K562 (cell line): ENCODE measurements around the gene PADI1. TPM values are rescaled to one million over a fixed set of nuclear protein-coding genes. Genes with fewer than 3 reads are reported as not detected.

Experiments
- ATAC-seq: fragments of 200-7000 bp; cut with Tn5 transposase; 3 replicates; pipeline ENCODE4 v1.9.1; 2020; ENCODE audit warnings: moderate library complexity
- BruUV-seq: library from RNA; stranded (reverse); fragments of 400-500 nt; replicated peaks from 2 replicates; lab custom pipeline; 2021; lab: Mats Ljungman, UMichigan
- CTCF ChIA-PET: fragments of 300-600 bp; formaldehyde crosslinking; extraction: SDS; loops from one replicate; lab custom pipeline; 2021; ENCODE audit warnings: low intra/inter-chr PET ratio; lab: Yijun Ruan, JAX
- POLR2A ChIA-PET: fragments of 300-600, 350-650 bp; sonication (Branson Sonifier 250); formaldehyde crosslinking; extraction: SDS; loops from one replicate; lab custom pipeline; 2021; ENCODE audit warnings: antibody characterized with exemption, inconsistent platforms; lab: Yijun Ruan, JAX
- DNase-seq, 4 experiments: peaks; one replicate each; pipeline versions ENCODE4 v3.0.0 to v3.0.0-alpha.2; 2011 to 2018; ENCODE audit warnings: low spot score in 3 of 4, mixed read lengths in 3 of 4; ENCODE audit errors: extremely low read depth in 1 of 4
- FAIRE-seq: peaks from 2 replicates; lab custom pipeline; 2011; peaks lifted over from hg19 to GRCh38; lab: Jason Lieb, UNC
- H2AFZ ChIP-seq: 2 replicates; pipeline ENCODE4 v1.6.0; 2011; ENCODE audit warnings: low read depth, low read length, control low read depth, inconsistent platforms
- H3K27ac ChIP-seq: fragments of 200-600 bp; 3 replicates; pipeline ENCODE4 v1.8.0; 2011; ENCODE audit warnings: low read depth, mild to moderate bottlenecking, control low read depth, inconsistent platforms, low read length, moderate library complexity, mixed read lengths; ENCODE audit errors: extremely low read depth
- H3K27me3 ChIP-seq, 2 experiments: fragments of 300-600 bp in 1 of 2; 2 replicates in 1 of 2; 3 replicates in 1 of 2; pipeline versions ENCODE4 v1.6.0 to v1.8.0; 2011; ENCODE audit warnings: inconsistent platforms in 2 of 2, low read length in 2 of 2, mild to moderate bottlenecking in 1 of 2, mixed read lengths in 1 of 2, moderate library complexity in 1 of 2; ENCODE audit not compliant: control insufficient read depth in 2 of 2, insufficient read depth in 2 of 2
- H3K36me3 ChIP-seq: fragments of 300-600 bp; 3 replicates; pipeline ENCODE4 v1.8.0; 2011; ENCODE audit warnings: mild to moderate bottlenecking, low read length, inconsistent platforms; ENCODE audit not compliant: control insufficient read depth, insufficient read depth
- H3K4me1 ChIP-seq, 2 experiments: fragments of 200-600 bp in 1 of 2; replicated peaks in 1 of 2; 2 replicates in 1 of 2; 3 replicates in 1 of 2; pipeline versions ENCODE4 v1.5.1 to v1.8.0; 2011; ENCODE audit warnings: inconsistent platforms in 2 of 2, low read length in 2 of 2, mild to moderate bottlenecking in 1 of 2, mixed read lengths in 1 of 2, moderate library complexity in 1 of 2; ENCODE audit not compliant: control insufficient read depth in 2 of 2, insufficient read depth in 2 of 2
- H3K4me2 ChIP-seq: 2 replicates; pipeline ENCODE4 v1.6.1; 2011; ENCODE audit warnings: low read length, control low read depth, inconsistent platforms, mixed read lengths; ENCODE audit not compliant: insufficient read depth
- H3K4me3 ChIP-seq: fragments of 200-600 bp; sonication (generic), shearing (Covaris generic); 2 replicates; pipeline ENCODE4 v1.5.1; 2016; ENCODE audit warnings: control low read depth, inconsistent platforms
- H3K79me2 ChIP-seq: fragments of 200-600 bp; 3 replicates; pipeline ENCODE4 v1.8.0; 2011; ENCODE audit warnings: low read length, inconsistent platforms; ENCODE audit not compliant: control insufficient read depth, insufficient read depth
- H3K9ac ChIP-seq, 2 experiments: 2 replicates each; pipeline versions ENCODE4 v1.6.0 to v1.6.1; 2011; ENCODE audit warnings: low read depth in 2 of 2, low read length in 2 of 2, control low read depth in 1 of 2, inconsistent platforms in 1 of 2, mild to moderate bottlenecking in 1 of 2, mixed read lengths in 1 of 2; ENCODE audit not compliant: insufficient read depth in 1 of 2
- H3K9me1 ChIP-seq: one replicate; pipeline ENCODE4 v1.6.0; 2011; ENCODE audit warnings: inconsistent platforms, mild to moderate bottlenecking, low read length, moderate library complexity; ENCODE audit not compliant: control insufficient read depth, insufficient read depth
- H3K9me3 ChIP-seq: replicated peaks from 2 replicates; pipeline ENCODE4 v1.5.1; 2011; ENCODE audit warnings: low read depth, low read length, inconsistent platforms; ENCODE audit not compliant: control insufficient read depth, insufficient read depth
- H4K20me1 ChIP-seq: replicated peaks from 2 replicates; pipeline ENCODE4 v1.6.1; 2011; ENCODE audit warnings: low read length, inconsistent platforms, mixed read lengths; ENCODE audit not compliant: control insufficient read depth, insufficient read depth
- ETV1 ChIP-seq: fragments of 450-650 bp; conservative IDR thresholded peaks from 2 replicates; pipeline ENCODE4 v1.6.1; 2016; ENCODE audit warnings: missing genetic modification characterization, control low read depth, low read depth, missing compliant biosample characterization
- GTF2E2 ChIP-seq: fragments of 200-800 bp; sonication (Bioruptor generic); IDR thresholded peaks from 2 replicates; pipeline ENCODE4 v1.6.1; 2016; ENCODE audit warnings: missing genetic modification characterization, missing compliant biosample characterization
- KDM1A ChIP-seq, 2 experiments: fragments of 450-650 bp; IDR thresholded peaks; 2 replicates each; pipeline ENCODE4 v1.6.1; 2016; ENCODE audit warnings: mild to moderate bottlenecking in 2 of 2
- WGBS: fragments of 100-300 bp; shearing (Covaris generic); methylation state at CpG from one replicate; pipeline ENCODE4 v1.1.6; 2016; ENCODE audit warnings: low coverage, mixed read lengths; ENCODE audit not compliant: insufficient coverage; ENCODE audit errors: missing lambda C conversion rate; 5-methylcytosine and 5-hydroxymethylcytosine counted together
- in situ Hi-C: fragments of 300-500 bp; cut with MboI; formaldehyde crosslinking; loops from 4 replicates; pipeline ENCODE4 v1.15.0; 2018; ENCODE audit warnings: inconsistent platforms, mixed read lengths
- intact Hi-C: fragments of 100-400 bp; cut with micrococcal nuclease; formaldehyde crosslinking; loops from 2 replicates; pipeline ENCODE4 v1.14.2; 2022
- polyA plus RNA-seq, 8 experiments: library from polyadenylated mRNA; depleted of rRNA in 4 of 8; stranded (reverse) in 5 of 8; unstranded in 3 of 8; fragments of >200 nt; fragmentation: Nextera tagmentation in 2 of 8; fragmentation: Illumina TruSeq in 1 of 8; extraction: Ambion mirVana in 2 of 8; extraction: Trizol in 1 of 8; gene quantifications; 2 replicates each; pipeline versions ENCODE4 v1.2.1 to v1.2.3, GENCODE V29; 2011 to 2014; ENCODE audit warnings: inconsistent platforms in 1 of 8, missing spikeins in 1 of 8
- total RNA-seq, 7 experiments: library from RNA; depleted of rRNA in 6 of 7; stranded (reverse); fragments of >200 nt in 6 of 7; fragmentation: Illumina TruSeq in 2 of 7; extraction: Trizol in 2 of 7; gene quantifications; 2 replicates each; pipeline versions ENCODE4 v1.2.1 to v1.2.3, GENCODE V29; 2011 to 2021; ENCODE audit warnings: low replicate concordance in 1 of 7
- TF ChIP-seq, protein P1 (sequence below): fragments of 450-650 bp; IDR thresholded peaks from 2 replicates; pipeline ENCODE4 v1.6.1; 2016; ENCODE audit warnings: mild to moderate bottlenecking, moderate library complexity
- TF ChIP-seq, protein P2 (sequence below): fragments of 450-650 bp; formaldehyde crosslinking; IDR thresholded peaks from 2 replicates; pipeline ENCODE4 v1.4.0; 2020; ENCODE audit warnings: mild to moderate bottlenecking, moderate library complexity

Gene PADI1
- total and polyA plus RNA-seq, 9 of the 15 experiments (the other 6 are each of a cell fraction or from before 2014, with no cell fraction given) = not detected

DNA sequence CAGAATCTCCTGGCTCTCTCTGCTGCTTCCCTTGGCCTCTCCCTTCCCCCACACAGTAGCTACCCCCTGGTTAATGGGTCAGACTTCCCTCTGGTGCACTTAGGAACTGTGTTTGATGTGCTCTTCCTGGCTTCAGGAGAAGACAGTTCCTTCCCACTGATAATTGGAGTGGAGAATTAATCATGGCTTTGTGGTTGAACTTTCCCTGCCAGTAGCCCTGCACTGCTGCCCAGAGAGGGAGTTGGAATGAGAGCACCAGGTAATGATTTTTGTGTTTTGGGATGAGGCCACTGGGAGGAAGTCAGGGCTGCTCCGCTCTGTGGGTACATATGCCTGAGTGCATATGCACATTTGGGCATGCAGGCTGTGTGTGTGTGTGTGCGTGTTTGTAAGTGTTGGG, 46.0 kb upstream of the PADI1 start:
- Histone ChIP-seq H2AFZ (no peak overlapping the region), H3K36me3 (no peaks in the 10 kb centered on the region), H3K9ac (no peak overlapping the region)
- WGBS = 3% methylated on average over 2 of the region's 2 CpGs
- BruUV-seq = no TSS peak
- intact Hi-C loops = no loop called here
- TF ChIP-seq, protein P1, sequence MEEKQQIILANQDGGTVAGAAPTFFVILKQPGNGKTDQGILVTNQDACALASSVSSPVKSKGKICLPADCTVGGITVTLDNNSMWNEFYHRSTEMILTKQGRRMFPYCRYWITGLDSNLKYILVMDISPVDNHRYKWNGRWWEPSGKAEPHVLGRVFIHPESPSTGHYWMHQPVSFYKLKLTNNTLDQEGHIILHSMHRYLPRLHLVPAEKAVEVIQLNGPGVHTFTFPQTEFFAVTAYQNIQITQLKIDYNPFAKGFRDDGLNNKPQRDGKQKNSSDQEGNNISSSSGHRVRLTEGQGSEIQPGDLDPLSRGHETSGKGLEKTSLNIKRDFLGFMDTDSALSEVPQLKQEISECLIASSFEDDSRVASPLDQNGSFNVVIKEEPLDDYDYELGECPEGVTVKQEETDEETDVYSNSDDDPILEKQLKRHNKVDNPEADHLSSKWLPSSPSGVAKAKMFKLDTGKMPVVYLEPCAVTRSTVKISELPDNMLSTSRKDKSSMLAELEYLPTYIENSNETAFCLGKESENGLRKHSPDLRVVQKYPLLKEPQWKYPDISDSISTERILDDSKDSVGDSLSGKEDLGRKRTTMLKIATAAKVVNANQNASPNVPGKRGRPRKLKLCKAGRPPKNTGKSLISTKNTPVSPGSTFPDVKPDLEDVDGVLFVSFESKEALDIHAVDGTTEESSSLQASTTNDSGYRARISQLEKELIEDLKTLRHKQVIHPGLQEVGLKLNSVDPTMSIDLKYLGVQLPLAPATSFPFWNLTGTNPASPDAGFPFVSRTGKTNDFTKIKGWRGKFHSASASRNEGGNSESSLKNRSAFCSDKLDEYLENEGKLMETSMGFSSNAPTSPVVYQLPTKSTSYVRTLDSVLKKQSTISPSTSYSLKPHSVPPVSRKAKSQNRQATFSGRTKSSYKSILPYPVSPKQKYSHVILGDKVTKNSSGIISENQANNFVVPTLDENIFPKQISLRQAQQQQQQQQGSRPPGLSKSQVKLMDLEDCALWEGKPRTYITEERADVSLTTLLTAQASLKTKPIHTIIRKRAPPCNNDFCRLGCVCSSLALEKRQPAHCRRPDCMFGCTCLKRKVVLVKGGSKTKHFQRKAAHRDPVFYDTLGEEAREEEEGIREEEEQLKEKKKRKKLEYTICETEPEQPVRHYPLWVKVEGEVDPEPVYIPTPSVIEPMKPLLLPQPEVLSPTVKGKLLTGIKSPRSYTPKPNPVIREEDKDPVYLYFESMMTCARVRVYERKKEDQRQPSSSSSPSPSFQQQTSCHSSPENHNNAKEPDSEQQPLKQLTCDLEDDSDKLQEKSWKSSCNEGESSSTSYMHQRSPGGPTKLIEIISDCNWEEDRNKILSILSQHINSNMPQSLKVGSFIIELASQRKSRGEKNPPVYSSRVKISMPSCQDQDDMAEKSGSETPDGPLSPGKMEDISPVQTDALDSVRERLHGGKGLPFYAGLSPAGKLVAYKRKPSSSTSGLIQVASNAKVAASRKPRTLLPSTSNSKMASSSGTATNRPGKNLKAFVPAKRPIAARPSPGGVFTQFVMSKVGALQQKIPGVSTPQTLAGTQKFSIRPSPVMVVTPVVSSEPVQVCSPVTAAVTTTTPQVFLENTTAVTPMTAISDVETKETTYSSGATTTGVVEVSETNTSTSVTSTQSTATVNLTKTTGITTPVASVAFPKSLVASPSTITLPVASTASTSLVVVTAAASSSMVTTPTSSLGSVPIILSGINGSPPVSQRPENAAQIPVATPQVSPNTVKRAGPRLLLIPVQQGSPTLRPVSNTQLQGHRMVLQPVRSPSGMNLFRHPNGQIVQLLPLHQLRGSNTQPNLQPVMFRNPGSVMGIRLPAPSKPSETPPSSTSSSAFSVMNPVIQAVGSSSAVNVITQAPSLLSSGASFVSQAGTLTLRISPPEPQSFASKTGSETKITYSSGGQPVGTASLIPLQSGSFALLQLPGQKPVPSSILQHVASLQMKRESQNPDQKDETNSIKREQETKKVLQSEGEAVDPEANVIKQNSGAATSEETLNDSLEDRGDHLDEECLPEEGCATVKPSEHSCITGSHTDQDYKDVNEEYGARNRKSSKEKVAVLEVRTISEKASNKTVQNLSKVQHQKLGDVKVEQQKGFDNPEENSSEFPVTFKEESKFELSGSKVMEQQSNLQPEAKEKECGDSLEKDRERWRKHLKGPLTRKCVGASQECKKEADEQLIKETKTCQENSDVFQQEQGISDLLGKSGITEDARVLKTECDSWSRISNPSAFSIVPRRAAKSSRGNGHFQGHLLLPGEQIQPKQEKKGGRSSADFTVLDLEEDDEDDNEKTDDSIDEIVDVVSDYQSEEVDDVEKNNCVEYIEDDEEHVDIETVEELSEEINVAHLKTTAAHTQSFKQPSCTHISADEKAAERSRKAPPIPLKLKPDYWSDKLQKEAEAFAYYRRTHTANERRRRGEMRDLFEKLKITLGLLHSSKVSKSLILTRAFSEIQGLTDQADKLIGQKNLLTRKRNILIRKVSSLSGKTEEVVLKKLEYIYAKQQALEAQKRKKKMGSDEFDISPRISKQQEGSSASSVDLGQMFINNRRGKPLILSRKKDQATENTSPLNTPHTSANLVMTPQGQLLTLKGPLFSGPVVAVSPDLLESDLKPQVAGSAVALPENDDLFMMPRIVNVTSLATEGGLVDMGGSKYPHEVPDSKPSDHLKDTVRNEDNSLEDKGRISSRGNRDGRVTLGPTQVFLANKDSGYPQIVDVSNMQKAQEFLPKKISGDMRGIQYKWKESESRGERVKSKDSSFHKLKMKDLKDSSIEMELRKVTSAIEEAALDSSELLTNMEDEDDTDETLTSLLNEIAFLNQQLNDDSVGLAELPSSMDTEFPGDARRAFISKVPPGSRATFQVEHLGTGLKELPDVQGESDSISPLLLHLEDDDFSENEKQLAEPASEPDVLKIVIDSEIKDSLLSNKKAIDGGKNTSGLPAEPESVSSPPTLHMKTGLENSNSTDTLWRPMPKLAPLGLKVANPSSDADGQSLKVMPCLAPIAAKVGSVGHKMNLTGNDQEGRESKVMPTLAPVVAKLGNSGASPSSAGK = no peak
- TF ChIP-seq, protein P2, sequence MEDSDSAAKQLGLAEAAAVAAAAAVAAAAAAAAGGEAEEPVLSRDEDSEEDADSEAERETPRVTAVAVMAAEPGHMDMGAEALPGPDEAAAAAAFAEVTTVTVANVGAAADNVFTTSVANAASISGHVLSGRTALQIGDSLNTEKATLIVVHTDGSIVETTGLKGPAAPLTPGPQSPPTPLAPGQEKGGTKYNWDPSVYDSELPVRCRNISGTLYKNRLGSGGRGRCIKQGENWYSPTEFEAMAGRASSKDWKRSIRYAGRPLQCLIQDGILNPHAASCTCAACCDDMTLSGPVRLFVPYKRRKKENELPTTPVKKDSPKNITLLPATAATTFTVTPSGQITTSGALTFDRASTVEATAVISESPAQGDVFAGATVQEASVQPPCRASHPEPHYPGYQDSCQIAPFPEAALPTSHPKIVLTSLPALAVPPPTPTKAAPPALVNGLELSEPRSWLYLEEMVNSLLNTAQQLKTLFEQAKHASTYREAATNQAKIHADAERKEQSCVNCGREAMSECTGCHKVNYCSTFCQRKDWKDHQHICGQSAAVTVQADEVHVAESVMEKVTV (CRISPR knock-in tag) = no peak
- TF ChIP-seq KDM1A (IDR thresholded peaks at IDR 0.05) (no peak), ETV1 (no peak), GTF2E2 (tag) (no peak)
- TF ChIP-seq, all 486 proteins: peak for 0
- ATAC-seq (no peak), FAIRE-seq (no peak), DNase-seq (no peak)
- no peaks in the 10 kb centered on the region for H3K9me1 ChIP-seq
- no peak overlapping the region for H3K27ac ChIP-seq
- no peaks in the 10 kb centered on the region for H3K4me1 ChIP-seq
- H4K20me1 ChIP-seq = no peaks in the 10 kb centered on the region
- H3K27me3 ChIP-seq = peaks cover 8 to 23% of the 10 kb centered on the region in 2 experiments; a peak in 4 of 5 replicates
- no peak overlapping the region for H3K4me3 ChIP-seq
- POLR2A ChIA-PET = interaction anchor here (1.1 kb wide), 1 partner anchor 66 kb away, joined by 6 read pairs; no protein-coding TSS in a partner anchor
- H3K79me2 ChIP-seq = no peaks in the 10 kb centered on the region
- CTCF ChIA-PET = no interaction called here
- H3K9me3 ChIP-seq = 0 out of 2 replicates have a peak, but pooled peaks cover 2% of the 10 kb centered on the region
- in situ Hi-C loops = no loop called here
- no peak overlapping the region for H3K4me2 ChIP-seq
